MG63 (cell line): ENCODE data around the gene ATXN7. TPM values are rescaled to one million over a fixed set of nuclear protein-coding genes. Genes with fewer than 3 reads are reported as not detected.
A peak's percentile ranks its signal among the peaks of the same experiment; 100 is the strongest.

Source experiments
- DNase-seq: peaks from one replicate; pipeline ENCODE4 v3.0.0-alpha.2; 2020
- H3K27me3 ChIP-seq: fragments of 250-450 bp; sonication (Bioruptor Pico); 2 replicates; pipeline ENCODE4 v1.5.1; 2020; ENCODE audit warnings: mild to moderate bottlenecking, moderate library complexity
- H3K36me3 ChIP-seq: fragments of 250-450 bp; sonication (Bioruptor Pico); 2 replicates; pipeline ENCODE4 v1.5.1; 2020; ENCODE audit warnings: mild to moderate bottlenecking, moderate library complexity
- H3K4me3 ChIP-seq: fragments of 250-450 bp; sonication (Bioruptor Pico); 2 replicates; pipeline ENCODE4 v1.5.1; 2020; ENCODE audit warnings: mild to moderate bottlenecking, moderate library complexity
- H3K9me3 ChIP-seq: fragments of 250-450 bp; sonication (Bioruptor Pico); 2 replicates; pipeline ENCODE4 v1.5.1; 2020; ENCODE audit warnings: mild to moderate bottlenecking, moderate library complexity
- total RNA-seq: library from RNA; depleted of rRNA; stranded (reverse); fragments of >200 nt; shearing (Covaris generic); gene quantifications from 2 replicates; pipeline ENCODE4 v1.2.3, GENCODE V29; 2014; ENCODE audit warnings: low replicate concordance

Gene ATXN7
- total RNA-seq, 1 experiment from 2014 or later = 6.0 TPM

GRCh38 chr3:63979093-63979885 is 115.6 kb downstream of the ATXN7 start:
- peaks cover 14% of the 10 kb centered on the region; the same call in 1 of the 2 replicates for H3K36me3 ChIP-seq
- H3K4me3 ChIP-seq = no peak overlapping the region
- no peak for DNase-seq

GRCh38 chr3:63980019-63980418 is 116.4 kb downstream of the ATXN7 start:
- Histone ChIP-seq H3K27me3 (no peaks in the 10 kb centered on the region), H3K9me3 (no peaks in the 10 kb centered on the region), H3K4me3 (no peak overlapping the region), H3K36me3 (peaks cover 14% of the 10 kb centered on the region; the same call in 1 of the 2 replicates)
- DNase-seq = no peak

More at GRCh38 chr3:63979093-63979885, 115.6 kb downstream of the ATXN7 start:
- no peaks in the 10 kb centered on the region for H3K27me3 ChIP-seq
- no peaks in the 10 kb centered on the region for H3K9me3 ChIP-seq

GRCh38 chr3:63980830-63981498 is 117.3 kb downstream of the ATXN7 start:
- Histone ChIP-seq H3K9me3 (no peaks in the 10 kb centered on the region), H3K4me3 (no peak overlapping the region), H3K36me3 (peaks cover 14% of the 10 kb centered on the region; the same call in 1 of the 2 replicates), H3K27me3 (no peaks in the 10 kb centered on the region)
- DNase-seq = no peak

- no peak for DNase-seq
- H3K4me3 ChIP-seq = no peak overlapping the region
- H3K27me3 ChIP-seq = no peaks in the 10 kb centered on the region
- peaks cover 14% of the 10 kb centered on the region; the same call in 1 of the 2 replicates for H3K36me3 ChIP-seq
- no peaks in the 10 kb centered on the region for H3K9me3 ChIP-seq
These were observed 118.3 kb downstream of the ATXN7 start for GRCh38 chr3:63981980-63982379.

- Histone ChIP-seq H3K4me3 (no peak overlapping the region), H3K9me3 (no peaks in the 10 kb centered on the region), H3K27me3 (no peaks in the 10 kb centered on the region), H3K36me3 (peaks cover 14% of the 10 kb centered on the region; the same call in 1 of the 2 replicates)
- no peak for DNase-seq
These were observed 120.7 kb downstream of the ATXN7 start for GRCh38 chr3:63984391-63984790.

GRCh38 chr3:63986146-63986545 is 122.5 kb downstream of the ATXN7 start:
- Histone ChIP-seq H3K36me3 (peaks cover 12% of the 10 kb centered on the region; the same call in 1 of the 2 replicates), H3K9me3 (no peaks in the 10 kb centered on the region), H3K27me3 (no peaks in the 10 kb centered on the region), H3K4me3 (no peak overlapping the region)
- no peak for DNase-seq

GRCh38 chr3:63986831-63987230 is 123.2 kb downstream of the ATXN7 start:
- Histone ChIP-seq H3K36me3 (peaks cover 8% of the 10 kb centered on the region; the same call in 1 of the 2 replicates), H3K27me3 (no peaks in the 10 kb centered on the region), H3K9me3 (no peaks in the 10 kb centered on the region), H3K4me3 (no peak overlapping the region)
- no peak for DNase-seq

- peaks cover 5% of the 10 kb centered on the region for H3K36me3 ChIP-seq
- no peak overlapping the region for H3K4me3 ChIP-seq
- H3K27me3 ChIP-seq = no peaks in the 10 kb centered on the region
- DNase-seq = no peak
- H3K9me3 ChIP-seq = no peaks in the 10 kb centered on the region
These were observed 125.3 kb downstream of the ATXN7 start for GRCh38 chr3:63988943-63989342.

GRCh38 chr3:63990204-63990603 is 126.5 kb downstream of the ATXN7 start:
- Histone ChIP-seq H3K9me3 (no peaks in the 10 kb centered on the region), H3K4me3 (no peak overlapping the region), H3K27me3 (no peaks in the 10 kb centered on the region), H3K36me3 (peaks cover 6% of the 10 kb centered on the region)
- DNase-seq = no peak

GRCh38 chr3:63990733-63991132 is 127.1 kb downstream of the ATXN7 start:
- no peaks in the 10 kb centered on the region for H3K9me3 ChIP-seq
- H3K4me3 ChIP-seq = no peak overlapping the region
- no peak for DNase-seq
- H3K36me3 ChIP-seq = peaks cover 10% of the 10 kb centered on the region
- no peaks in the 10 kb centered on the region for H3K27me3 ChIP-seq

- H3K27me3 ChIP-seq = no peaks in the 10 kb centered on the region
- no peak overlapping the region for H3K4me3 ChIP-seq
- peaks cover 15% of the 10 kb centered on the region for H3K36me3 ChIP-seq
- no peaks in the 10 kb centered on the region for H3K9me3 ChIP-seq
- DNase-seq = no peak
These were observed 128.0 kb downstream of the ATXN7 start for GRCh38 chr3:63991666-63992065.

GRCh38 chr3:63992516-63993209 is 129.0 kb downstream of the ATXN7 start:
- no peak for DNase-seq
- Histone ChIP-seq H3K4me3 (no peak overlapping the region), H3K36me3 (peaks cover 15% of the 10 kb centered on the region), H3K27me3 (no peaks in the 10 kb centered on the region), H3K9me3 (no peaks in the 10 kb centered on the region)

GRCh38 chr3:63993653-63994079 is 130.0 kb downstream of the ATXN7 start:
- H3K4me3 ChIP-seq = no peak overlapping the region
- no peaks in the 10 kb centered on the region for H3K27me3 ChIP-seq
- H3K36me3 ChIP-seq = peaks cover 15% of the 10 kb centered on the region
- peak; percentile 48 for DNase-seq
- H3K9me3 ChIP-seq = no peaks in the 10 kb centered on the region

GRCh38 chr3:63995086-63995485 is 131.4 kb downstream of the ATXN7 start:
- no peaks in the 10 kb centered on the region for H3K9me3 ChIP-seq
- peaks cover 13% of the 10 kb centered on the region for H3K36me3 ChIP-seq
- no peak overlapping the region for H3K4me3 ChIP-seq
- no peak for DNase-seq
- no peaks in the 10 kb centered on the region for H3K27me3 ChIP-seq

GRCh38 chr3:63998852-63999754 is 135.4 kb downstream of the ATXN7 start:
- H3K27me3 ChIP-seq = no peaks in the 10 kb centered on the region
- H3K36me3 ChIP-seq = peaks cover 11% of the 10 kb centered on the region
- H3K9me3 ChIP-seq = no peaks in the 10 kb centered on the region
- no peak for DNase-seq
- H3K4me3 ChIP-seq = no peak overlapping the region

GRCh38 chr3:64000453-64001055 is 136.9 kb downstream of the ATXN7 start:
- Histone ChIP-seq H3K36me3 (peaks cover 10% of the 10 kb centered on the region), H3K9me3 (no peaks in the 10 kb centered on the region), H3K4me3 (no peak overlapping the region), H3K27me3 (no peaks in the 10 kb centered on the region)
- DNase-seq = no peak
